ENCODE results near the gene NCKAP5L.
"Not testable (repeated sequence)": the region's sequence is repeated elsewhere in the genome, so short reads cannot be mapped to it uniquely, and the experiment has no call there.

Gene NCKAP5L

DNA sequence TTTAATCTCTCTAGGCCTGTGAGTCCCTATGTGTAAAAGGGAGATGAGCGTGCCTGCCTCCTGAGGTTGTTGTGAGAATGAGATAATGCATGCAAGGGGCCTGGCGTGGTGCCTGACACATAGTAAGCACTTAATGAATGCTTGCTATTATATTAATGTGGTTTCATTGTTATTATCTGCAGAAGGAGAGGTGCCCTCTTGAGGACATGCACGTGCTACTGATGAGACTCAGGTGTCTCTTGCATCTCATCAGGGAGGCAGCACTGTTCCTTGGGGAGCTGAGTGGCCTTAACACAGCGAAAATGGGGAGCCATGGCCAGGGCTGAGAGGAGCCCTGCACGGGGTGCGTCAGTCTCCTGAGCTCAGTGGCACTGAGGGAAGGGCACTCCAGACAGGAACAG lies 44.6 kb upstream of the NCKAP5L start:
- peak; percentile 64 for DNase-seq (ENCODE audit: low spot score)
- Histone ChIP-seq H3K27ac (no peak overlapping the region), H3K4me3 (no peak overlapping the region)
- TF ChIP-seq, protein P1, sequence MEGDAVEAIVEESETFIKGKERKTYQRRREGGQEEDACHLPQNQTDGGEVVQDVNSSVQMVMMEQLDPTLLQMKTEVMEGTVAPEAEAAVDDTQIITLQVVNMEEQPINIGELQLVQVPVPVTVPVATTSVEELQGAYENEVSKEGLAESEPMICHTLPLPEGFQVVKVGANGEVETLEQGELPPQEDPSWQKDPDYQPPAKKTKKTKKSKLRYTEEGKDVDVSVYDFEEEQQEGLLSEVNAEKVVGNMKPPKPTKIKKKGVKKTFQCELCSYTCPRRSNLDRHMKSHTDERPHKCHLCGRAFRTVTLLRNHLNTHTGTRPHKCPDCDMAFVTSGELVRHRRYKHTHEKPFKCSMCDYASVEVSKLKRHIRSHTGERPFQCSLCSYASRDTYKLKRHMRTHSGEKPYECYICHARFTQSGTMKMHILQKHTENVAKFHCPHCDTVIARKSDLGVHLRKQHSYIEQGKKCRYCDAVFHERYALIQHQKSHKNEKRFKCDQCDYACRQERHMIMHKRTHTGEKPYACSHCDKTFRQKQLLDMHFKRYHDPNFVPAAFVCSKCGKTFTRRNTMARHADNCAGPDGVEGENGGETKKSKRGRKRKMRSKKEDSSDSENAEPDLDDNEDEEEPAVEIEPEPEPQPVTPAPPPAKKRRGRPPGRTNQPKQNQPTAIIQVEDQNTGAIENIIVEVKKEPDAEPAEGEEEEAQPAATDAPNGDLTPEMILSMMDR (IDR thresholded peaks at IDR 0.05), result no peak

DNA sequence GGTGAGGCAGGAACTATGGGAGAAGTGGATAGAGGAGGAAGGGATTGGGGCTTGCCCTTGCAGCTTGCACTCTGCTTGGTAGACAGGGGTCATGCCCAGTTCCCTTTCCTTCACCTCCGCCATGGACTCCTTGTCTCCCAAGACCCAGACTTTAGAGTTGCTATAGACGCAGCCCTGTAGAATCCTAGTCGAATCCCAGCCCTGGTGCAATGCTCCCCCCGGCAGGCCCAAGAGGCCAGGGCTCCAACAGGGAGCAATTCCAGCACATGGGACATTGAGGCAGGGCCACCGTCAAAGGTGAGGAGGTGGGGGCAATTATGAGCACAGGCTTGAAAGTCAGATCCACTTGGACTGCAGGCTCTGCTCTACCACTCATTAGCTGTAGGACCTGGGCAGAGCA lies 44.2 kb upstream of the NCKAP5L start:
- DNase-seq (ENCODE audit: low spot score), result peak; percentile 61
- TF ChIP-seq, protein P1 (IDR thresholded peaks at IDR 0.05), result no peak
- H3K27ac ChIP-seq, result no peak overlapping the region
- no peak overlapping the region for H3K4me3 ChIP-seq

DNA sequence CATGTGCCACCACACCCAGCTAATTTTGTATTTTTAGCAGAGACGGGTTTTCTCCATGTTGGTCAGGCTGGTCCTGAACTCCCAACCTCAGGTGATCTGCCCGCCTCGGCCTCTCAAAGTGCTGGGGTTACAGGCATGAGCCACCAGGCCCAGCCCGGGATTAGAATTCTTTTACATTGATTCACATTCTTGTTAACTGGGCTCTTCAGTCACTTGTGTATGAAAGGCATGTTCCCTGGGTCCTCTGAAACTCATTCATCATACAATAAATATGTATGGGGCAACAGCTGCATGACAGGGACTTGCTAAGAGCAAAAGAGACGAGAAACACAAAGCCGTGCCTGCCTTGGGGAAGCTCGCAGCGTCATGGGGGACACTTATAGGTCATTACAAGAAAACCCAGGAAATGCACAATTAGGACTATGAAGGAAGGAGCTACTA lies 43.6 kb upstream of the NCKAP5L start:
- H3K4me3 ChIP-seq, H3K27ac ChIP-seq: not testable (repeated sequence)
- peak; percentile 40 for DNase-seq (ENCODE audit: low spot score)

DNA sequence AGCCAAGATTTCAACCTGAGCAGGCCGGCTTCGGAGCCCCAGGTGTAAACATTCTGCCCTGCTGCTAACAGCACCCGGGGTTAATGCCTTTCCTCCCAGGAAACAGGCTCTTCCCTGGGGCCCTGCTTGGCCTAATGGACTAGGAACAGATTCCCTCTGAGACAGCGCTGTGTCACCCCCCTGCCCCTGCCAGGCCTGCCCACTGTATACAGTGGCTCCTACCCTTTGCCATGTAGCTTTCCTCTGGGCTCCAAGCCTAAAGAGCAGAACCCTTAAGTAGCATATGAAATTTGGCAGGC lies 43.0 kb upstream of the NCKAP5L start:
- DNase-seq (ENCODE audit: low spot score), result peak; percentile 53
- no peak overlapping the region for H3K27ac ChIP-seq

DNA sequence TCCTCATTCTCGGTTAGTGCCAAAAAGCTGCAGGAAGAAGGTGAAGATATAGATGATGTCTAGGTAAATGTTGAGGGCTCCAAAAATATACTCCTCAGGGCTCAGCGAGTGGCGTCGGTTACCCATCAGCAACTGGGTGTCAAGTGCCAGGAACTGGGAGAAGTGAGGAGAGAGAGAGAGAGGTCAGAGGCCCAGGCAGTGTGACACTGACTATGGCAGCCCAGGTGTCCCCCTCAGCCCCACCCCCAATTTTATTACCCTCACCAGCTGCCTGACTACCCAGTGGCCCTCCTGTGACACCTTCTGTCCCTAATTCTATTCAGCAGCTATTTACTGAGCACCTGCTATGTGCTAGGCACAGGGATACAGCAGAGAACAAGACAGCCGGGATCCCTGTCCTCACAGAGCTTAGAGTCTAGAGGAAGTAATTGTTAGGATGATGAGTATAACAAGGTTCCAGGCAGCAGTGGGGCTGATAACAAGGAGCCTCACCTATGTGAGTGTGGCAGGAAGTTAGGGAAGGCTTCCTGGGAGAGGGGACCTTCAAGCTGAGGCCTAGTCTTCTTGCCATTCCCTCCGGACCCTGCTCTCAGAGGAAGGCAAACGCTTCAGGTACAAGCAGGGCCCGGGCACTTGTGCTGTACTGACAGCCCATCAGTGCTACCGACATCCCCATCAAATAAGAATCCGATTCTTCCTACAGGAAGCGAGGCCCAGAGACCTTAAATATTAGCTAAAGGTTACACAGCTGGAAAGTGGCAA lies 42.5 kb upstream of the NCKAP5L start:
- Histone ChIP-seq H3K4me3 (no peak overlapping the region), H3K27ac (no peak overlapping the region)
- DNase-seq (ENCODE audit: low spot score), result peak; percentile 22
- TF ChIP-seq, protein P1 (IDR thresholded peaks at IDR 0.05), result no peak

More for the DNA sequence above, 43.0 kb upstream of the NCKAP5L start:
- no peak overlapping the region for H3K4me3 ChIP-seq
- TF ChIP-seq, protein P1 (IDR thresholded peaks at IDR 0.05), result no peak

DNA sequence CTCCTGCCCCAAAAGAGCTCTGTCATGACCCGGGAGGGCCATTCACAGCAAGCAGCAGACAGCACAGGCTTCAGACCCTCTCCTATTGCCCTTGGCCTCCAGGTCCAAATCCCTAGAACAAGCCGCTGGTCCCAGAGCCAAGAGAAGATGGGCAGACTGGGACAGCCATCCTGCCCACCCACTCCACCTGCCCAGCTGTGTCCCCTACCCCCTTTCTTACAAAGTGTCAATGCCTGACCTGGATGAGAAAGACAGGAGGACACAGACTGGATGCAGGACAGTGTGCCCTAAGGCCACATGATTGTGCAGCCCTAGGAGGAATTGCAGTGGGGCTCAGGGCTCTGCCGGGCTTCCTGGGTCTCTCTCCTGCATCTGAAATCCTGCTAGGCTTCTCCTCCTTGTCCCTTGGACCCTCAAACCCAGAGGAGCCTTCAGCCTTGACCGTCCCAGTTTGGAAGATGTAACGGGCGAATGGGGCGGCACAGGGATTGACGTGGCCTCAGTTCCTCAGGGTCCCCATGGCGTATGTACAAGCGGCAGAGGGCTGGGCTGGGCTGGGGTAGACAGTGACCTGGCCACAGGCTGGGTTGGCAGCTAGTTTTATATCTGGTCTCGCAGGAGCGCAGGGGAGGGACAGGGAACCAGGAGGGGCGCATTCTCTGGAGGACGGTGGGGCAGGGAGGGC lies 41.7 kb upstream of the NCKAP5L start:
- peak; percentile 68 for DNase-seq (ENCODE audit: low spot score)
- no peak overlapping the region for H3K4me3 ChIP-seq
- TF ChIP-seq, protein P1 (IDR thresholded peaks at IDR 0.05), result no peak
- peak overlapping the region; percentile 7 to 79 for H3K27ac ChIP-seq

DNA sequence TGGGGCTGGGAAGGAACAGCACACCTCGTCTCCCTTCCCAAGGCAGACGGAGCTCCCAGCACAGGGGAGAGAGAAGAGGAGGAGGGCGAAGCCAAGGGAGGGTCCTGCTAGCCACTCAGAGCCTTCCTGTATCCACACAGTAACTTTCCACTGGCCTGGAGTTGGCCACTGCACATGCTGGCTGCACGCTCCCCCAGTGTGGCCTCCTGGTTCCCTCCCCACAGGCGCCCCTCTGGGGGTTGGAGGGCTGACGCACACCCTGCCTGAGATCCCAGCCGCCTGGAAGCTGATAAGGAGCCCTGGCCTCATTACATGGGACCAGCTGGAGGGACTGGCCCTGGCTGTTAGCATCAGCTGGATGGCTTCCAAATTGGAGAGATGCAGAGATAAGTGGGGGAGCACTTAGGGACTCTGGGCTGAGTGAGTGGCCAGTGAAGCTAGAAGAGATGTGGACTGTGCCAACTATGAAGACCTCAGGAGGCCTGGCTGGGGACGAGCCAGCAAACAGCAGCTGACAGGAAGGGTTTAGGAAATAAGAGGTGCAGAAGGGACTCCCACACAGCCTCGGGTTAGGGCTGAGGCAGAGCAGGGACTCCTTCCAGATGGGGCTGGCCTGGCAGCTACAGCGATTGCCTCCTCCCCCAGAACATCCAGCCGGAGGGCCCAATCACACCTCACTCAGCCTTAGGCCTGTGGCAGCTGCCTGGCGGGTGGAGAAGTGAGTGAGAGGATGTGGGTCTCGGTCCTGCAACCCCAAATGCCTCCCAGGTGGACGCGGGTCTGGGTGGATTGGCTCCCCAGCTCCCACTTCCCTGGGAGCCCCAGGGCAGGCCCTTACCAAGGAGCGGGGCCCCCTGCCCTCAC lies 41.0 kb upstream of the NCKAP5L start:
- no peak overlapping the region for H3K4me3 ChIP-seq
- peak; percentile 94 for DNase-seq (ENCODE audit: low spot score)
- peak overlapping the region; percentile 7 to 79 for H3K27ac ChIP-seq
- TF ChIP-seq, protein P1 (IDR thresholded peaks at IDR 0.05), result no peak
